Mucosa of stomach (tissue), 1 donor: ENCODE results near the gene RNF5.
A peak's percentile ranks its signal among the peaks of the same experiment; 100 is the strongest.

Experiments used
- H3K27me3 ChIP-seq: one replicate; pipeline ENCODE4 v1.7.0; 2013; ENCODE audit warnings: mild to moderate bottlenecking, low read length; ENCODE audit not compliant: control insufficient read depth, insufficient read depth
- H3K36me3 ChIP-seq: one replicate; pipeline ENCODE4 v1.7.0; 2013; ENCODE audit warnings: low read length; ENCODE audit not compliant: control insufficient read depth, insufficient read depth
- H3K4me1 ChIP-seq: one replicate; pipeline ENCODE4 v1.7.0; 2013; ENCODE audit warnings: mild to moderate bottlenecking, low read length; ENCODE audit not compliant: control insufficient read depth, insufficient read depth
- H3K4me3 ChIP-seq: one replicate; pipeline ENCODE4 v1.7.0; 2013; ENCODE audit warnings: low read length
- H3K9ac ChIP-seq: one replicate; pipeline ENCODE4 v1.7.0; 2013; ENCODE audit warnings: mild to moderate bottlenecking, low read length, moderate library complexity
- H3K9me3 ChIP-seq: one replicate; pipeline ENCODE4 v1.7.0; 2013; ENCODE audit warnings: mild to moderate bottlenecking, low read length, moderate library complexity; ENCODE audit not compliant: control insufficient read depth
- donor health status: Pancreatic carcinoma.

The RNF5 gene

DNA sequence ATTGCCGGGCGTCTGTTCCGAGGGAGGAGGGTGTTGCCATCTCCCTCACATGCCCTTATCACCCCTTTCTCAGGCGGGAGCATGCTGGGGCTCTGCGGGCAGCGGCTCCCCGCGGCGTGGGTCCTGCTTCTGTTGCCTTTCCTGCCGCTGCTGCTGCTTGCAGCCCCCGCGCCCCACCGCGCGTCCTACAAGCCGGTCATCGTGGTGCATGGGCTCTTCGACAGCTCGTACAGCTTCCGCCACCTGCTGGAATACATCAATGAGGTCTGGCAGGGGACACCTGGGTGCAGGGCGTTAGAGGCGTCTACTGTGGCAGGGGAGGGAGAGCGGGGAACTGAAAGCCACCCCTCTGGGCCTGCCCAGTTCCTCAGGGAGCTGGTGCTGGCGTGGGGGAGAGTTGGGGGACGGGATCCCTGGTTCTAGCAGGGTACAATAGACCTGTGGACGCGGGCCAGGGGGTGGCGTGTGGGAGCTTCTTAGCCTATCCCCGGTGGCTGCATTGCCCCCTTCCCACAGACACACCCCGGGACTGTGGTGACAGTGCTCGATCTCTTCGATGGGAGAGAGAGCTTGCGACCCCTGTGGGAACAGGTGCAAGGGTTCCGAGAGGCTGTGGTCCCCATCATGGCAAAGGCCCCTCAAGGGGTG lies 23.6 kb upstream of the RNF5 start:
- Histone ChIP-seq H3K36me3 (peaks cover 9% of the 10 kb centered on the region), H3K9ac (peak overlapping the region; percentile 86), H3K27me3 (no peaks in the 10 kb centered on the region), H3K4me1 (peaks cover 30% of the 10 kb centered on the region), H3K4me3 (peak overlapping the region; percentile 95), H3K9me3 (no peaks in the 10 kb centered on the region)

DNA sequence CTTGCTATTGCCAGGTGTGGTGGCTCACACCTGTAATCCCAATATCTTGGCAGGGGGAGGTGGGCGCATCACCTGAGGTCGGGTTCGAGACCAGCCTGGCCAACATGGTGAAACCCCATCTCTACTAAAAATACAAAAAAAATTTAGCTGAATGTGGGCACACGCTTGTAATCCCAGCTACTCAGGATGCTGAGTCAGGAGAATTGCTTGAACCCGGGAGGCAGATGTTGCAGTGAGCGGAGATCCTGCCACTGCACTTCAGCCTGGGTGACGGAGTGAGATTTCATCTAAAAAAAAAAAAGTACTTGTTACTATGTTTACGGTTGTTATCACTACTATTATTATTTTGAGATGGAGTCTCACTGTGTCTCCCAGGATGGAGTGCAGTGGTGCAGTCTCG lies 21.3 kb upstream of the RNF5 start:
- Histone ChIP-seq H3K9ac (no peak overlapping the region), H3K27me3 (no peaks in the 10 kb centered on the region), H3K4me3 (no peak overlapping the region), H3K9me3 (no peaks in the 10 kb centered on the region), H3K36me3 (peaks cover 9% of the 10 kb centered on the region), H3K4me1 (peaks cover 26% of the 10 kb centered on the region)

DNA sequence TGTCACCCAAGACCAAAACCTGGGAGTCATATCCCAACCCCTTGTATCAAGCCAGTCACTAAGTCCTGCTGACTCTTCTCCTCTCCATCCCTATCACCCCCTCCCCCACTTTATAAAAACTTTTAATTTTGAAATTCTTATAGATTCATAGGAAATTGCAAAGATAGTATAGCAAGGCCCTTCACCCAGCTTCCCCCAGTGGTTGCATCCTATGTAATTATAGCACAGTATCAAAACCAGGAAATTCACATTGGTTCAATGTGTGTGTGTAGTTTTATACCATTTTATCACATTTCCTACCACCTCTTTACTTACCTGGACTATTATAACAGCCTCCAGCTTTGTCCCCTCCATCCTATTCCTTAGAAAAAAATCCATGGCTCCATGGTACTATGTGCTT lies 20.2 kb upstream of the RNF5 start:
- Histone ChIP-seq H3K9ac (no peak overlapping the region), H3K36me3 (peaks cover 9% of the 10 kb centered on the region), H3K4me3 (no peak overlapping the region), H3K9me3 (no peaks in the 10 kb centered on the region), H3K4me1 (peaks cover 24% of the 10 kb centered on the region), H3K27me3 (no peaks in the 10 kb centered on the region)

DNA sequence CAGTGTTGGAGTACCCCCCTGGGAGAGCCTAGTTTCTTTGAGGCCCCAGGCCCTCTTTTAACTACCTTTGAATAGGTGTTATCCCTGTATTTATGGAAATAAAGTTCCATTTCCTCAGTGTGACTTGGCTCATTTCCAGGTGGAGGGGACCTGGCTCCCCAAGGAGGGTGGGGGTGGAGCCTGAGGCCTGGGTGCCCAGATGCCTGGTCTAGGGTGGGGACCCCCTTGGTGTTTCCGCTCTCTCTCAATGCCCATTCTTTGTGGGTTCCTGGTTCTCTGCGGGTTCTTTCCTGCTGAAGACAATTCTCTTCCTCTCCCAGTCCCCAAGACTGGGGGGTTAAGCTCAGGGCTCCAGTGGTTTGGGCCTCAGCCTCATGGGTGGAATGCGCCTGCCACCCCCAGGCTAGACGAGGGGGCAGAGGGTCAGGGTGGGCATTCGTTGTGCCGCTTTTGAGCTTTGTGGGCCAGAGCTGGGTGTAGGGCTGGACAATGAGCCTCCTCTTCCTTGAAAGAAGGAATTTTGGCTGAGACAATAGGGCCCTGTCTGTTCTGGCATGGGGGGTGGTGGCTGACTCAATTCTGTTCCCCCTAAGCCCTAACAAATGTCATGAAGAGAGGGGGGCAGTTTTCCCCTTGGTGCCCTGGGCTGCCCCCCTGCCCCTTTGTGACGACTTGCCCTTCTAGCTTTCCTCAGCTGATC lies 14.5 kb upstream of the RNF5 start:
- Histone ChIP-seq H3K27me3 (no peaks in the 10 kb centered on the region), H3K4me3 (no peak overlapping the region), H3K4me1 (peaks cover 21% of the 10 kb centered on the region), H3K9me3 (no peaks in the 10 kb centered on the region), H3K36me3 (no peaks in the 10 kb centered on the region), H3K9ac (no peak overlapping the region)

DNA sequence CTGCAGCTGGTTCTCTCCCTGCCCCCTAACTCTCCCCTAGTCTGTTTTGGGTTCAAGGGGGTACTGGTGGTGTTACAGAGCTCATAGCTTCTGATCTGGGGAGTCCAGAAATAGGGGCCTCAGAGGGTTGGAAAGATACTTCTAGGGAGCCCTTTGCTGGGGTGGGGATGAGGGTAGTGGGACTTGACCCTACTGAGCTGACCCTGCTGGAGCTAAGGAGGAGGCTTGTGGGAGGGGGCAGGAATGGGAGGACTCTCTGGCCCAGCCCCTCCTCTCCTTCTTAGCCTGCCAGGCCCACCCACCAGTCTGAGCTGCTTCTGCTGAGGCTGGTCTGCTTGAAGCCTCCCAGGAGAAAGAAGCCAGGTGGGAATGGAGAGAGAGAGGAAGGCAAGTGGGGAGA lies 13.9 kb upstream of the RNF5 start, which contains the start of gene EGFL8:
Gene EGFL8 (plus strand): TSS at position 301 of the 400 bp plus-strand sequence. CDS start 1,571 bp downstream, outside the sequence.
- no peaks in the 10 kb centered on the region for H3K36me3 ChIP-seq
- H3K9ac ChIP-seq: no peak within 1 kb of the TSS
- H3K27me3 ChIP-seq: no peaks in the 10 kb centered on the region
- H3K4me1 ChIP-seq: peaks cover 26% of the 10 kb centered on the region
- no peak within 1 kb of the TSS for H3K4me3 ChIP-seq
- H3K9me3 ChIP-seq: no peaks in the 10 kb centered on the region

DNA sequence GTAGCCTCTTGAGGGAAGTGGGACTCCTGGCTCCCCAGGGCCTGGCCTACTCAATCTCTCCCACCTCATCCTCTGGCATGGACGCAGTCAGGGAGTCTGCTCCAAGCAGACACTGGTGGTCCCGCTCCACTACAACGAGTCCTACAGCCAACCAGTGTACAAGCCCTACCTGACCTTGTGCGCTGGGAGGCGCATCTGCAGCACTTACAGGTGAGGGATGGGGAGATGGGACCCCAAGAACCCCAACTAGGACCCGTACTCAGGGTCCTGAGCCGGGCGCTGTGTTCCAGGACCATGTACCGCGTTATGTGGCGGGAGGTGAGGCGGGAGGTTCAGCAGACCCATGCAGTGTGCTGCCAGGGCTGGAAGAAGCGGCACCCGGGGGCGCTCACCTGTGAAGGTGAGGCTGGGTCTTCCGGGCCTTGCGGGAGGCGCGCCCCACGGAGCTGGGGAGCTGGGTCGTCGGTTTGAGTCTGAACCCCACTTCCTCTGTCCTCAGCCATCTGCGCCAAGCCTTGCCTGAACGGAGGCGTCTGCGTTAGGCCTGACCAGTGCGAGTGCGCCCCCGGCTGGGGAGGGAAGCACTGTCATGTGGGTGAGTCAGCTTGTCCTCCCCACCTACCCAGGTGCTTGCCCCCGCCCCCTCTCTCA lies 11.7 kb upstream of the RNF5 start:
- H3K36me3 ChIP-seq: no peaks in the 10 kb centered on the region
- H3K4me1 ChIP-seq: peaks cover 35% of the 10 kb centered on the region
- H3K9me3 ChIP-seq: no peaks in the 10 kb centered on the region
- H3K27me3 ChIP-seq: no peaks in the 10 kb centered on the region
- no peak overlapping the region for H3K4me3 ChIP-seq
- no peak overlapping the region for H3K9ac ChIP-seq

DNA sequence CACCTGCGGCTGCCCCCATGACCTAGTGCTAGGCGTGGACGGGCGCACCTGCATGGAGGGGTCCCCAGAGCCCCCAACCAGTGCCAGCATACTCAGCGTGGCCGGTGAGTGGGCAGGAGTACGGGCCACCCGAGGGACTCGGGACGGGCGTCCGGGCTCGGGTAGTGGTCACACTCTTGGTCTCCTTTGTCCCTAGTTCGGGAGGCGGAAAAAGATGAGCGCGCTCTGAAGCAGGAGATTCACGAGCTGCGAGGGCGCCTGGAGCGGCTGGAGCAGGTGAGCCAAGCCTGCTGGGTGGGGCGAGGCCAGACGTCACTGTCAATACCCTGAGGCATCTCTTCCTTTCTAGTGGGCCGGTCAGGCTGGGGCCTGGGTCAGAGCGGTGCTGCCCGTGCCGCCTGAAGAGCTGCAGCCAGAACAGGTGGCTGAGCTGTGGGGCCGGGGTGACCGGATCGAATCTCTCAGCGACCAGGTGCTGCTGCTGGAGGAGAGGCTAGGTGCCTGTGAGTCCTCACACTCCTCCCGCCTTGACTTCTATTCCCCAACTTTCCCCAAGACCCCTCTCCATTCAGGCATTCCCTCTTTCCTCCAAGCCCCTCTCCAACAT lies 10.9 kb upstream of the RNF5 start:
- Histone ChIP-seq H3K4me3 (no peak overlapping the region), H3K4me1 (peaks cover 35% of the 10 kb centered on the region), H3K9me3 (no peaks in the 10 kb centered on the region), H3K27me3 (no peaks in the 10 kb centered on the region), H3K36me3 (no peaks in the 10 kb centered on the region), H3K9ac (peak overlapping the region; percentile 24)

DNA sequence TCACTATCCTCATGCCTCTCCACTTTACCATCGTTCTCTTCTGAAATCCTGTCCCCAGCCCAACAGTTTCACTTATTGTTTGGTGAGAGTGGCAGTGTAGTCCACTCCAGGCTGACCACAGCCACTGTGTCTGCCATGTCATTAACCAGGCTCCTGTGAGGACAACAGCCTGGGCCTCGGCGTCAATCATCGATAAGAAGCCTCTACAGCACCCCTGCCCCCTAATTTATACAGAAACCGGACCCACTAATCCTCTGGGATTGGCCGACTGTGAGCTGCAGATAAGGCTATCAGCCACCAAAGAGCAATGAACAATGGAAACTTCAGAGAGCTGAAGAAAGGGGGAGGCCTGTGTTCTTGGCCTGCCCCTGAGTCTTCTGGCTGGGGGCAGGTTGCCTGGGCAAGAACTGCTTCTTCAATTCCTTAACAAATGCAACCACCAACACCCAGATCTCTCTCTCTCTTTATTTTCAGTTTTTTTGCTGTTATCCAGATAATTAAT lies 10.4 kb upstream of the RNF5 start:
- H3K4me1 ChIP-seq: peaks cover 35% of the 10 kb centered on the region
- no peaks in the 10 kb centered on the region for H3K36me3 ChIP-seq

DNA sequence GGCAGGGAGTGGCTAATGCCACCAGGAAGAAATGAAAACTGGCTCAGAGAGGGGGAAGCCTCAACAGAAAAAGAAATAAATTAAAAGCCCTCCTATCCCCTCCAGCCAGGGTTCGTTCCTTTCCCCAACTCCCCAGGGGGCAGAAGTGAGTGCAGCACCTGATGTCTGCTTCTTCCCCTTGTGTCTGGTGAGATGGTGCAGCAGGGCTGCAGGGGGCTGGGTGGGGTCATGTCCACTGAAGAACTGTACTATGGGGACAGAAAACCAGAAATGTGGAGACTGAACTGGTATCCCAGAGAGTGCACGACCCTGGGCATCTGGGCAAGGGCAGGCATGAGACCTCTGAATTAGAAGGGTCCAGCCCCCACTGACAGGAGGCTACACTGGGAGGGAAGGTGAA lies 9.9 kb upstream of the RNF5 start:
- no peaks in the 10 kb centered on the region for H3K9me3 ChIP-seq
- peaks cover 35% of the 10 kb centered on the region for H3K4me1 ChIP-seq
- H3K9ac ChIP-seq: peak overlapping the region; percentile 24
- no peaks in the 10 kb centered on the region for H3K36me3 ChIP-seq
- no peaks in the 10 kb centered on the region for H3K27me3 ChIP-seq
- no peak overlapping the region for H3K4me3 ChIP-seq

More for the DNA sequence above, 10.4 kb upstream of the RNF5 start:
- no peak overlapping the region for H3K4me3 ChIP-seq
- no peaks in the 10 kb centered on the region for H3K9me3 ChIP-seq
- H3K9ac ChIP-seq: peak overlapping the region; percentile 24
- no peaks in the 10 kb centered on the region for H3K27me3 ChIP-seq

DNA sequence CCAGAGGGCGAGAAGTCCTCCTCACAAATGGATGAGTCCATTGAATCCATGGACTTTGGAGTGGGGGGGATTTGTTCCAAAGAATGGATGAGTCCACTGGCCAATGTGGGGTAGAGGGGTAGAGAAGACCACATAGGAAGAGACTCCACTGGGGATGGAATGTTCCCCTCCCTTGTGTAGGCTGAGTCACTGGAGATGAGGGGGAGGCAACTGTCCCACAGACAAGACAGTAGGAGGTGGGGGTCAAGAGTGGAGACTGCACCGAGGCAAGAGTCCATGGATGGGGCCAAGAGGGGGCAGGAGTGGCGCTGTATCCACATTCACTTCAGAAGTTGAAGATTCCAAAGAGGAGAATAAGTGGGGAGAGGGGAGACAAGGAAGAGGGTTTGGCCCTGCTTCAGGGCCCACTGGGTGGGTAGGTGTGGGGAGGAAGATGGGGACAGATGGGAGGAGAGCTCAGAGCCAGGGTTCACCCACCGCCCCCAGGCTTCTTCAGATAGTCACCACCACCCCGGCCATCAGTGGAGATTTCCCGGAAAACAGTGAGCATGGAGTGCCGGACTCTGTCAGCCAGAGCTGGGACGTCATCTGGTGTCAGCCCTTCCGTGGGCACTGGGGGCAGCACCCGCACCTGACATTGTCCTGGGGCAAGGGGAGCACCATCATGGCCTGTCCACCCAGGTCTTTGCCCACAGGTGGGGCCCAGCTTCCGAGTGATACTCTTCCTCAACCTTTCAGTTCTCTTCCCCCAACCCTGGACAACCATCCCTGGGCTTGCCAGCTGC lies 9.2 kb upstream of the RNF5 start:
- no peak overlapping the region for H3K4me3 ChIP-seq
- no peaks in the 10 kb centered on the region for H3K36me3 ChIP-seq
- peaks cover 35% of the 10 kb centered on the region for H3K4me1 ChIP-seq
- H3K9me3 ChIP-seq: no peaks in the 10 kb centered on the region
- peak overlapping the region; percentile 9 for H3K9ac ChIP-seq
- no peaks in the 10 kb centered on the region for H3K27me3 ChIP-seq

DNA sequence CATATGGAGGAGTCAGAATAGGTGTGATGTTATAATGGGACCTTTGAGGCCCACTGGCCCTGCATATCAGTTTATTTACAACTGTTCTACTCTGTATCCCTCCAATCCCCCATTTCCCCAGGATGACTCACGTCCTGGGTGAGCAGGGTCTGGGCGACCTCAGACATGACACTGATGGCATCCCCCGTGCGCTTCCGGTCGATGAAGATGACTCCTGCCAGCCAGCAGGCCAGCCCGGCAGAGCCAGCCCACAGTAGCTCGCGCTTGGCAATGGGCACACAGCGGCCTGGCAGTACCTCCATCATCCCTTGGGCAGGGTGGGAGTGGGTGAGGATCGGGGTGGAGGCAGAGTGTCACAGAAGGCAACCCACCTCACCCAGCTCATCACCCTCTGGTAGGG lies 7.9 kb upstream of the RNF5 start:
- H3K27me3 ChIP-seq: no peaks in the 10 kb centered on the region
- H3K36me3 ChIP-seq: no peaks in the 10 kb centered on the region
- no peak overlapping the region for H3K4me3 ChIP-seq
- H3K9ac ChIP-seq: no peak overlapping the region
- peaks cover 43% of the 10 kb centered on the region for H3K4me1 ChIP-seq
- H3K9me3 ChIP-seq: no peaks in the 10 kb centered on the region
